ENCODE data around the gene XRN1.
"Not testable (repeated sequence)": the region's sequence is repeated elsewhere in the genome, so short reads cannot be mapped to it uniquely, and the experiment has no call there.

XRN1 gene

GRCh38 chr3:142319094-142319493, 128.7 kb downstream of the XRN1 start:
- no peak for DNase-seq

GRCh38 chr3:142318331-142318730, 129.5 kb downstream of the XRN1 start:
- DNase-seq, result no peak

GRCh38 chr3:142315978-142316388, 131.9 kb downstream of the XRN1 start:
- DNase-seq, result not testable (repeated sequence)

GRCh38 chr3:142315083-142315482, 132.8 kb downstream of the XRN1 start:
- DNase-seq, result no peak

GRCh38 chr3:142310439-142310838, 137.4 kb downstream of the XRN1 start:
- no peak for DNase-seq

- DNase-seq, result not testable (repeated sequence)
Observed at GRCh38 chr3:142302847-142303246, 145.0 kb downstream of the XRN1 start.

- no peak for DNase-seq
Observed at GRCh38 chr3:142298626-142299025, 149.2 kb downstream of the XRN1 start.

- no peak for DNase-seq
Observed at GRCh38 chr3:142296507-142296906, 151.3 kb downstream of the XRN1 start.

GRCh38 chr3:142287866-142288638, 159.8 kb downstream of the XRN1 start:
- no peak for DNase-seq

- DNase-seq, result no peak
Observed at GRCh38 chr3:142285083-142285517, 162.7 kb downstream of the XRN1 start.

GRCh38 chr3:142282503-142282902, 165.3 kb downstream of the XRN1 start:
- DNase-seq, result no peak

- no peak for DNase-seq
Observed at GRCh38 chr3:142281474-142281873, 166.4 kb downstream of the XRN1 start.

- peak; percentile 9 to 10 for DNase-seq
Observed at GRCh38 chr3:142279965-142280590, 167.8 kb downstream of the XRN1 start.

GRCh38 chr3:142278451-142278850, 169.4 kb downstream of the XRN1 start:
- no peak for DNase-seq

- no peak for DNase-seq
Observed at GRCh38 chr3:142276781-142277180, 171.1 kb downstream of the XRN1 start.

GRCh38 chr3:142275856-142276255, 172.0 kb downstream of the XRN1 start:
- DNase-seq, result no peak

- DNase-seq, result no peak
Observed at GRCh38 chr3:142274908-142275307, 172.9 kb downstream of the XRN1 start.

- DNase-seq, result no peak
Observed at GRCh38 chr3:142273501-142273900, 174.3 kb downstream of the XRN1 start.

- no peak for DNase-seq
Observed at GRCh38 chr3:142272200-142272891, 175.5 kb downstream of the XRN1 start.

GRCh38 chr3:142270407-142270806, 177.4 kb downstream of the XRN1 start:
- DNase-seq, result no peak

- DNase-seq, result no peak
Observed at GRCh38 chr3:142269767-142270166, 178.1 kb downstream of the XRN1 start.

GRCh38 chr3:142268426-142268825, 179.4 kb downstream of the XRN1 start:
- no peak for DNase-seq

- no peak for DNase-seq
Observed at GRCh38 chr3:142267269-142267668, 180.6 kb downstream of the XRN1 start.

GRCh38 chr3:142263112-142263511, 184.7 kb downstream of the XRN1 start:
- DNase-seq, result no peak

Measured in activated CD4-positive, alpha-beta T cell treated with anti-CD3 and anti-CD28 coated beads, Interleukin-2, amount 50 U/mL, for 4 hours (primary cell).